GM19193 (cell line): ENCODE measurements around the gene ISL1.

Source experiments
- POLR2A ChIP-seq: IDR thresholded peaks from 4 replicates; pipeline ENCODE4 v1.6.1; 2011; ENCODE audit not compliant: insufficient read depth, insufficient read length; ENCODE audit errors: extremely low read depth

Gene ISL1

GRCh38 chr5:51395666-51396356, 12.6 kb downstream of the ISL1 start:
- no peak for TF ChIP-seq POLR2A

- no peak for TF ChIP-seq POLR2A
Observed at GRCh38 chr5:51396797-51397196, 13.5 kb downstream of the ISL1 start.

- TF ChIP-seq POLR2A = no peak
Observed at GRCh38 chr5:51397996-51398395, 14.7 kb downstream of the ISL1 start.

- no peak for TF ChIP-seq POLR2A
Observed at GRCh38 chr5:51398875-51399642, 15.8 kb downstream of the ISL1 start.

GRCh38 chr5:51399643-51400006, 16.4 kb downstream of the ISL1 start:
- TF ChIP-seq POLR2A = no peak

- no peak for TF ChIP-seq POLR2A
Observed at GRCh38 chr5:51404255-51404654, 21.0 kb downstream of the ISL1 start.

GRCh38 chr5:51411921-51412325, 28.7 kb downstream of the ISL1 start:
- no peak for TF ChIP-seq POLR2A

- TF ChIP-seq POLR2A = no peak
Observed at GRCh38 chr5:51414516-51414915, 31.3 kb downstream of the ISL1 start.

- no peak for TF ChIP-seq POLR2A
Observed at GRCh38 chr5:51416149-51416548, 32.9 kb downstream of the ISL1 start.

- no peak for TF ChIP-seq POLR2A
Observed at GRCh38 chr5:51433052-51433710, 49.9 kb downstream of the ISL1 start.

GRCh38 chr5:51439232-51439631, 56.0 kb downstream of the ISL1 start:
- TF ChIP-seq POLR2A = no peak
